Measurements from ENCODE around the gene RUFY1.
A peak's percentile ranks its signal among the peaks of the same experiment; 100 is the strongest.
"Not testable (repeated sequence)": the region's sequence is repeated elsewhere in the genome, so short reads cannot be mapped to it uniquely, and the experiment has no call there.

RUFY1 gene

DNA sequence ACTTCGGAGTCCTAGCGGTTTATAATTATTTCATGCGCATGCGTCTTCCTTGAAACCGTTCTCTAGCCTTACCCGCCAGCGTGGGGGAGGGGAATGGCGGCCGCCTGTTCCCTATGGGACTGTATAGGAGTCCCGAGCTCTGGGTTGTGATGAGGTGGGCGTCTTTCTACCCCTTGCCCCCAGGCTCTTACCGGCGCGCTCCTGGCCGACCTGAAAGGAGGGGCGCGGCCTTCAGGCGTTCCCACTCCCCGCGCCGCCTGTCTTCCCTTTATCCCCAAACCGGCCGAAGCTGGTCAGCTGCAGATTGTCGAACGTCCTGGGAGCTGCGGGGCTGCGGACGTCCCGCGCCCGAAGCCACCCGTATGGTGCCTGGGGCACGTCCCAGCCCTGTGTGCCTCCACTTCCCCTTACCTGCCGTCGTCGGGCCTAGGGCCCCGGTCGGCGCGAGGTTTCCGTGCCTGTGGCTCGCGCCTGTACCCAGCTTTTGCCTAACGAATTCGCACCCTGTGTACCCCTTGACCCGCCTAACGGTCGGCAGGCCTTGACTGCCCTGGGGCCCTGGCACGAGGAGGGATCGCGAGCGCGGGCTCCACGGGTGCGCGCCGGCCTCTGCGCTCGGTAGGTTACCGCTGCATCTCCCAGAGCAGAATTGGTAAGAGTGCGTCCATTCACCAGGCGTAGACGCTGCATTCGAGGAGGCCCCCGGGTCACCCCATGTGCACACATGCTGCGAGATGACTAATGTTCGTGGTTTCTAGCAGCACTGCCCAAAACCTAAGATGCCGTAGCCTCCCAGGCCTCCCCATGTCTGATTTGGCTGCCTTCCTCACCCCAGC is 73.8 kb downstream of the RUFY1 start:
- intact Hi-C loops (cut with DNase I; ENCODE audit: low total_unique reads) = loop anchor here (5.0 to 10.0 kb wide), 3 partner anchors 51 to 193 kb away; partner anchors contain the start of gene RUFY1
- peak overlapping the region; percentile 99 to 100 for H3K27ac ChIP-seq
- peak in 1 of 2 experiments; percentile 1 for TF ChIP-seq CTCF (IDR thresholded peaks at IDR 0.05)
- no peaks in the 10 kb centered on the region for H3K9me3 ChIP-seq
- peaks cover 0 to 45% (median 35%) of the 10 kb centered on the region in 4 donors for H3K4me1 ChIP-seq
- H3K36me3 ChIP-seq = peaks cover 20 to 28% (median 27%) of the 10 kb centered on the region in 3 donors
- DNase-seq = peak; percentile 39 to 73
- no peaks in the 10 kb centered on the region for H3K27me3 ChIP-seq
- peak overlapping the region; percentile 94 to 99 for H3K4me3 ChIP-seq

GRCh38 chr5:179624841-179625271 is 74.5 kb downstream of the RUFY1 start:
- no peak for TF ChIP-seq CTCF (IDR thresholded peaks at IDR 0.05)
- H3K27me3 ChIP-seq = no peaks in the 10 kb centered on the region
- intact Hi-C loops (cut with DNase I; ENCODE audit: low total_unique reads) = loop anchor here (5.0 to 10.0 kb wide), 3 partner anchors 50 to 192 kb away; partner anchors contain the start of gene RUFY1
- H3K9me3 ChIP-seq = no peaks in the 10 kb centered on the region
- peak overlapping the region in 1 of 2 donors; percentile 94 for H3K4me3 ChIP-seq
- peak; percentile 23 to 56 for DNase-seq
- H3K36me3 ChIP-seq = peaks cover 13 to 25% (median 20%) of the 10 kb centered on the region in 3 donors
- peak overlapping the region; percentile 99 to 100 for H3K27ac ChIP-seq
- H3K4me1 ChIP-seq = peaks cover 0 to 37% (median 29%) of the 10 kb centered on the region in 4 donors

DNA sequence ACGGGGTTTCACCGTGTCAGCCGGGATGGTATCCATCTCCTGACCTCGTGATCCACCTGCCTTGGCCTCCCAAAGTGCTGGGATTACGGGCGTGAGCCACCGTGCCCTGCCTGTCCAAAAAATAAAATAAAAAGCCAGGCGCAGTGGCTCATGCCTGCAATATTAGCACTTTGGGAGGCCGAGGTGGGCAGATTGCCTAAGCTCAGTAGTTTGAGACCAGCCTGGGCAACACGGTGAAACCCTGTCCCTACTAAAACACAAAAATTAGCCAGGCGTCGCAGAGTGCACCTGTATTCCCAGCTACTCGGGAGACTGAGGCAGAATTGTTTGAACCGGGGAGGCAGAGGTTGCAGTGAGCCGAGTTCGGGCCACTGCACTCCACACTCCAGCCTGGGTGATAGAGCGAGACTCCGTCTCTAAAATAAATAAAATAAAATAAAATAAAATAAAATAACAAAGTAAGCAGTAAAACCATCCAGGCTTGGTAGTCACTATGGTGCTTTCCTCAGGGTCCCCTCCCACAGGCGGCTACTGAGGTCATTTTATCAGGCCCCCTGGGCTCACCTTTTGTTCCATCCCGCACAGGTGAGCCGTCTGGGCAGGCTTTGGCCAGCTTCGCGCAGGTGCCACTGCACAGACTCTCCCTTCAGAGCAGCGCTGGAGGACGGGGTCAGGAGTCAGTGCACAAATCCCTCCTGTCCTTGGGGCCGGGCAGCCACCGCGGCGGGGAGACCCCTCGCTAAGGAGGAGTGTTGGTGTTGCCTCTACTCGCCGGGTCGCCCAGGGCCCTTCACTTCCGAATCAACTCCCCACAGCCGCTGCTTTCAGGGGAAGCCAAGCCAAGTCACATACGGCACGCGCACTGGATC is 83.4 kb downstream of the RUFY1 start:
- H3K4me1 ChIP-seq; H3K36me3 ChIP-seq; H3K9me3 ChIP-seq; intact Hi-C loops (cut with DNase I; ENCODE audit: low total_unique reads); H3K27me3 ChIP-seq: not testable (repeated sequence)
- DNase-seq = peak; percentile 11 to 49
- Histone ChIP-seq H3K27ac (peak overlapping the region in 1 of 2 donors; percentile 45), H3K4me3 (peak overlapping the region; percentile 38 to 42)

DNA sequence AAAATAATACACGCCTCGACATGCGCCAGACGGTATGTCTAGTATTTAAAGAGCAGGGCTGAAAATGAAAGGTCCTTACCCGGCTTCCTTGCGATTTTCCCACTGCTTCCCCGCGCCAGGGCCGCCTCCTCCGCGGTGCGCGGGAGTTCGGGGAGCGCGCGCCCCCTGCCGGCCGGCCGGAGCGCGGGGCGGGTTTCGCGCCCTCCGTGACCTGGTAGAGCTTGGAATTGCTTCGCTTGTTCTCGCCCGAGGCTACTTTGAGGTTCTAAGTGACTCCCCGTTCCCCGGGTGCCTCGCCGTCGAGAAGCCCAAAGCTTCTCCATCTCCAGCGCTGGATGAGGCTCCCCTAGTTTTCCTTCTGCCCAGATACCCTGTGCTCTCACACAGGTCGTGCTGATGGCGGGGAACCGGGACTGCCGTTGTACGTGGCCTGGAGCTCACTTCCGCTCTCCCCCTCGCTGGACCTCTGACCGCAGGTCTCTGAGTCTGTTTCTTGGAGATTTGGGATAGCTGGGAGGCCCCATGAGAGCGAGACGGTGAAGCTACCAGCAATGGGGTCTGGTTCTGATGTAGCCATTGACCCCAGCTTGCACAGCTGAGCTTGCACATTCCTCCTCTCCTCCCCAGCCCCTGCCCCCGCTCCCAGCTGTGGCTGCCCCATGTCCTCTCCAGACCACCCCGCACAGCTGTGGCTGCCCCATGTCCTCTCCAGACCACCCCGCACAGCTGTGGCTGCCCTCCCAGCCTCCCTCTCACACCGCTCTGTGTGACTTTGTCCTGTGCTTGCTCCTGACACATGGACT is 84.2 kb downstream of the RUFY1 start:
- H3K4me3 ChIP-seq = peak overlapping the region in 1 of 2 donors; percentile 39
- DNase-seq = peak in 1 of 2 donors; percentile 28
- H3K36me3 ChIP-seq; H3K27ac ChIP-seq; H3K4me1 ChIP-seq; H3K9me3 ChIP-seq; intact Hi-C loops (cut with DNase I; ENCODE audit: low total_unique reads); H3K27me3 ChIP-seq: not testable (repeated sequence)

- intact Hi-C loops (cut with DNase I; ENCODE audit: low total_unique reads); H3K9me3 ChIP-seq; H3K27me3 ChIP-seq; H3K36me3 ChIP-seq; H3K4me1 ChIP-seq; H3K27ac ChIP-seq; H3K4me3 ChIP-seq: not testable (repeated sequence)
- peak in 1 of 2 donors; percentile 44 for DNase-seq
Measured at GRCh38 chr5:179639296-179639695, 88.9 kb downstream of the RUFY1 start.

DNA sequence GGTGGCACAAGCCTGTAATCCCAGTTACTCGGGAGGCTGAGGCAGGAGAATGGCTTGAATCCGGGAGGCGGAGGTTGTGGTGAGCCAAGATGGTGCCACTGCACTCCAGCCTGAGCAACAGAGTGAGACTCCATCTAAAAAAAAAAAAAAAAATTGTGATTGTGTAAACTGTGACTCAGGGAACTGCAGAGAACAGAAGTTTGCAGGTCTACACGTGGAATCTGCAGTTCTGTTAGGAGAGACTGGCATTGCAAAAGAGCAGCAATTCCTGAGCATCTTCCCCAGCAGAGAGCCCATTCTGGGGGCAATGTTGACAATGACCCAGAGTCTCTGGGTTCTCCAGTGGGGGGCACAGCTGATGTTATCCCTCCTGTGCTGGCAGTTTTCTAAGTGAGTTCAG is 91.4 kb downstream of the RUFY1 start:
- H3K4me1 ChIP-seq; DNase-seq; H3K27ac ChIP-seq; H3K36me3 ChIP-seq; H3K4me3 ChIP-seq; H3K27me3 ChIP-seq; intact Hi-C loops (cut with DNase I; ENCODE audit: low total_unique reads); H3K9me3 ChIP-seq: not testable (repeated sequence)

GRCh38 chr5:179642626-179643025 is 92.3 kb downstream of the RUFY1 start:
- H3K27me3 ChIP-seq; DNase-seq; H3K9me3 ChIP-seq; intact Hi-C loops (cut with DNase I; ENCODE audit: low total_unique reads); H3K27ac ChIP-seq; H3K4me3 ChIP-seq; H3K36me3 ChIP-seq; H3K4me1 ChIP-seq: not testable (repeated sequence)

GRCh38 chr5:179643141-179643920 is 93.0 kb downstream of the RUFY1 start:
- H3K9me3 ChIP-seq; H3K36me3 ChIP-seq; H3K4me3 ChIP-seq; DNase-seq; H3K4me1 ChIP-seq; intact Hi-C loops (cut with DNase I; ENCODE audit: low total_unique reads); H3K27me3 ChIP-seq; H3K27ac ChIP-seq: not testable (repeated sequence)

- H3K36me3 ChIP-seq; H3K9me3 ChIP-seq; intact Hi-C loops (cut with DNase I; ENCODE audit: low total_unique reads); H3K4me1 ChIP-seq; H3K27me3 ChIP-seq; H3K4me3 ChIP-seq; DNase-seq; H3K27ac ChIP-seq: not testable (repeated sequence)
Measured at GRCh38 chr5:179644766-179645165, 94.4 kb downstream of the RUFY1 start.
